Measurements from ENCODE around the gene OOSP4B.
"Not testable (repeated sequence)": the region's sequence is repeated elsewhere in the genome, so short reads cannot be mapped to it uniquely, and the experiment has no call there.

DNA sequence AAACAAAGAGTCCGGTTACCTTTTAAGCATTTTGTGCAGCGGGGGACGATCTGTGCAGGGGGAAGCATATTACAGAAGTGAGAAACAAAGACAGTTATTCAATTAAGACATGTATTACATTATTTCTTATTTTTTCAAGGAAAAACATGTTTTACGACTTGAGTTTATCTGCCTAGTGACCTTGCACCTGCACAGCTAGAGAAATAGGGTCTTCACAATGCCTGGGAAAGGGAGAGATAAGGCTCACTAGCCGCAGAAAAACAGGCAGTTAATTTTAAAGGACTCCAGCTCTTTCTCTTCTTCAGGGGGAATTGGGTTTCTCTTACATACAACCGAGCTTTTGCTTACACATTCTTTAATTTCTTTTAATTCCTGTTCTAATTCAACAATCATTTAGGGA is 54.7 kb downstream of the OOSP4B start:
- TF ChIP-seq CTCF (IDR thresholded peaks at IDR 0.05); EZH2 (IDR thresholded peaks at IDR 0.05; ENCODE audit: borderline replicate concordance, insufficient read depth, low read depth, low read length, poor library complexity, severe bottlenecking): not testable (repeated sequence)

Data from B cell (primary cell).